Fibroblast of mammary gland (primary cell): ENCODE measurements around the gene FIG4.
"Not testable (repeated sequence)": the region's sequence is repeated elsewhere in the genome, so short reads cannot be mapped to it uniquely, and the experiment has no call there.

Experiments
- DNase-seq: peaks from one replicate; pipeline ENCODE4 v3.0.0-alpha.2; 2010; ENCODE audit warnings: low read depth
- H3K4me3 ChIP-seq: 2 replicates; pipeline ENCODE4 v1.5.1; 2011; ENCODE audit warnings: low read depth, mild to moderate bottlenecking, low read length, moderate library complexity; ENCODE audit not compliant: control insufficient read depth
- TF ChIP-seq, protein P1 (sequence below): conservative IDR thresholded peaks from 2 replicates; pipeline ENCODE4 v1.5.1; 2011; ENCODE audit warnings: low read depth, low read length, inconsistent platforms; ENCODE audit not compliant: control insufficient read depth, insufficient read depth

FIG4 gene

GRCh38 chr6:109701221-109701620 is 10.1 kb downstream of the FIG4 start:
- TF ChIP-seq, protein P1, sequence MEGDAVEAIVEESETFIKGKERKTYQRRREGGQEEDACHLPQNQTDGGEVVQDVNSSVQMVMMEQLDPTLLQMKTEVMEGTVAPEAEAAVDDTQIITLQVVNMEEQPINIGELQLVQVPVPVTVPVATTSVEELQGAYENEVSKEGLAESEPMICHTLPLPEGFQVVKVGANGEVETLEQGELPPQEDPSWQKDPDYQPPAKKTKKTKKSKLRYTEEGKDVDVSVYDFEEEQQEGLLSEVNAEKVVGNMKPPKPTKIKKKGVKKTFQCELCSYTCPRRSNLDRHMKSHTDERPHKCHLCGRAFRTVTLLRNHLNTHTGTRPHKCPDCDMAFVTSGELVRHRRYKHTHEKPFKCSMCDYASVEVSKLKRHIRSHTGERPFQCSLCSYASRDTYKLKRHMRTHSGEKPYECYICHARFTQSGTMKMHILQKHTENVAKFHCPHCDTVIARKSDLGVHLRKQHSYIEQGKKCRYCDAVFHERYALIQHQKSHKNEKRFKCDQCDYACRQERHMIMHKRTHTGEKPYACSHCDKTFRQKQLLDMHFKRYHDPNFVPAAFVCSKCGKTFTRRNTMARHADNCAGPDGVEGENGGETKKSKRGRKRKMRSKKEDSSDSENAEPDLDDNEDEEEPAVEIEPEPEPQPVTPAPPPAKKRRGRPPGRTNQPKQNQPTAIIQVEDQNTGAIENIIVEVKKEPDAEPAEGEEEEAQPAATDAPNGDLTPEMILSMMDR: no peak
- no peak for DNase-seq
- no peak overlapping the region for H3K4me3 ChIP-seq

DNA sequence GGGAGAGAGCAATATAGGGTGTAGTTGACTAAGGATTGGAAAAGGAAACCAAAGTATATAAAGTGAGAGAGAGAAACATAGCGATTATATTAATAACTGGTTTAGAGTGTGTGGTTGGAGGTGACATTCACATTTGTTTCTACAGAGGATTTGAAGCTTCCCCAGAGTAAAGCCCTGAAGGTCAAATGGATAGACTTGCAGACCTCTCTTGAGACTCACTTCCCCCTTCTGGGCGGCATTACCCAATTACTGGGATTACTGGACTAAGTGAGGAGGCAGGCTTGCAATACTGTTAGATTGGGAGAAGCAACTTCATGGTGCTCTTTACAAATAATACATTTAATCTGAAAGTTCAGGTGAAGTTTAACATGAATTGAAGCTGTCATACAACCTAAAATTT is 10.7 kb downstream of the FIG4 start:
- DNase-seq: no peak
- H3K4me3 ChIP-seq: no peak overlapping the region
- TF ChIP-seq, protein P1: no peak

GRCh38 chr6:109702791-109703190 is 11.7 kb downstream of the FIG4 start:
- TF ChIP-seq, protein P1: no peak
- DNase-seq: no peak
- H3K4me3 ChIP-seq: no peak overlapping the region

DNA sequence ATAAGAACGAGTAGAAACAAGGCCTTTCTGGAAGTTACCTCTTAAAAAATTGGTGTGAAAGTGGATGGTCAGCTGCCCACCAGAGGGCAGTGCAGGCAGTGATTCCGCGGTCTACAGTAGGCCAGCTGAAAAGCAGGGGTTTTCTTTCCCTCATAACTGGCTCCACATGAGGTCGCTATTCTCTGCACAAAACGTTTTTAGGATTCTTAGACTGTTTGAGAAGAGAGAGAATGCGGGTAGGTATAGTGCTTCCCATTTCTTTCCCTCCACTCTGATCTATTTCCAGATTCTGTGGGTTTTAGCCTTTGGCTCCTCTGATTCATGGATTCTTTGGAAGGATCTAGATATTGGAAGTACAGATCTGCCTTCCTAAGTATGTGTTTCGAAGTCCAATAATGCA is 14.2 kb downstream of the FIG4 start:
- TF ChIP-seq, protein P1: peak; percentile 100
- DNase-seq: peak; percentile 91
- no peak overlapping the region for H3K4me3 ChIP-seq

DNA sequence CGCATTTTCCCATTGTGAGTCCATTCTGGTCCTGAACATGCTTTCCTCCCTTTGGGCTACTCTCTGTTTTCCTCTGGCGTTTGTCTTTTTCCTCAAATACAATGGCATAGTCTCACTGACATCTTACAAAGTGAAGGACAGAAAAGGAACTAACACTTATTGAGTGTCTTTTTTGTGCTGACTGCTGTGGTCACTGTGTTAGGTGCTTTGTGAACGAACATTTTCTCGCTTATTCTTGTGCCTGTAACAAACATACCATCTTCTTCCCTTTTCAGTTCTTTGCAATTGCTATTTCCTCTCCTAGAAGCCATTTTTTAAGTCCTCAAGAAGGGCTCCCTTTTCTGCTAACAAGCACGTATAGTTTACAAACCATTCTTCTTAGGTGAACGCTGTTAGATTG is 15.4 kb downstream of the FIG4 start:
- TF ChIP-seq, protein P1: no peak
- no peak overlapping the region for H3K4me3 ChIP-seq
- no peak for DNase-seq

GRCh38 chr6:109708099-109708498 is 17.0 kb downstream of the FIG4 start:
- not testable (repeated sequence) for DNase-seq, H3K4me3 ChIP-seq

- DNase-seq: no peak
Measured at GRCh38 chr6:109713097-109713496, 22.0 kb downstream of the FIG4 start.

More at GRCh38 chr6:109713097-109713496, 22.0 kb downstream of the FIG4 start:
- no peak overlapping the region for H3K4me3 ChIP-seq
- TF ChIP-seq, protein P1: no peak
